DOHH2 (cell line): Measurements from ENCODE around the gene TES.

Experiments
- H3F3A ChIP-seq: fragments of 200-600 bp; sonication (generic), shearing (Covaris generic); 2 replicates; pipeline ENCODE4 v1.6.0; 2016; ENCODE audit warnings: antibody characterized with exemption, mild to moderate bottlenecking; ENCODE audit not compliant: control insufficient read depth, insufficient read depth
- H3K27ac ChIP-seq: fragments of 200-600 bp; sonication (generic); 2 replicates; pipeline ENCODE4 v1.5.1; 2014; ENCODE audit warnings: low read depth, mild to moderate bottlenecking, low read length, moderate library complexity
- H3K27me3 ChIP-seq: fragments of 200-600 bp; sonication (generic); 2 replicates; pipeline ENCODE4 v1.6.1; 2014; ENCODE audit warnings: mild to moderate bottlenecking, low read length, mixed read lengths; ENCODE audit not compliant: control insufficient read depth
- H3K36me3 ChIP-seq: fragments of 200-600 bp; sonication (generic); 2 replicates; pipeline ENCODE4 v1.6.1; 2014; ENCODE audit warnings: mild to moderate bottlenecking, low read length, moderate library complexity, mixed read lengths; ENCODE audit not compliant: control insufficient read depth
- H3K4me1 ChIP-seq: fragments of 200-600 bp; sonication (generic); 2 replicates; pipeline ENCODE4 v1.6.1; 2014; ENCODE audit warnings: mild to moderate bottlenecking, low read length, mixed read lengths; ENCODE audit not compliant: control insufficient read depth
- H3K4me2 ChIP-seq: fragments of 200-600 bp; sonication (generic); 2 replicates; pipeline ENCODE4 v1.6.0; 2014; ENCODE audit warnings: mild to moderate bottlenecking, low read length, moderate library complexity
- H3K4me3 ChIP-seq: fragments of 200-600 bp; sonication (generic); 2 replicates; pipeline ENCODE4 v1.5.1; 2014; ENCODE audit warnings: mild to moderate bottlenecking, low read length, mixed read lengths
- H3K79me2 ChIP-seq: fragments of 200-600 bp; sonication (generic); 2 replicates; pipeline ENCODE4 v1.6.1; 2014; ENCODE audit warnings: mild to moderate bottlenecking, low read length, mixed read lengths; ENCODE audit not compliant: control insufficient read depth
- H3K9me2 ChIP-seq: fragments of 200-600 bp; sonication (generic); replicated peaks from 2 replicates; pipeline ENCODE4 v1.6.1; 2014; ENCODE audit warnings: mild to moderate bottlenecking, low read length, mixed read lengths; ENCODE audit not compliant: control insufficient read depth
- H3K9me3 ChIP-seq: fragments of 200-600 bp; sonication (generic); 2 replicates; pipeline ENCODE4 v1.6.1; 2014; ENCODE audit warnings: antibody characterized with exemption, low read length, mixed read lengths; ENCODE audit not compliant: control insufficient read depth, insufficient read depth
- H4K20me1 ChIP-seq: fragments of 200-600 bp; sonication (generic); 2 replicates; pipeline ENCODE4 v1.6.0; 2014; ENCODE audit warnings: low read depth, mild to moderate bottlenecking, antibody characterized with exemption, low read length, moderate library complexity; ENCODE audit not compliant: control insufficient read depth, insufficient read depth
- EZH2phosphoT487 ChIP-seq: fragments of 200-600 bp; sonication (generic); IDR thresholded peaks from 2 replicates; pipeline ENCODE4 v1.6.1; 2017; ENCODE audit warnings: borderline replicate concordance, mild to moderate bottlenecking, antibody characterized with exemption, low read length, moderate library complexity, mixed read lengths
- TF ChIP-seq, protein P1 (sequence below): fragments of 200-600 bp; sonication (generic); IDR thresholded peaks from one replicate; pipeline ENCODE4 v1.5.1; 2014; ENCODE audit warnings: antibody characterized with exemption, mild to moderate bottlenecking, low read depth, low read length; ENCODE audit not compliant: poor library complexity, severe bottlenecking

Gene TES

DNA sequence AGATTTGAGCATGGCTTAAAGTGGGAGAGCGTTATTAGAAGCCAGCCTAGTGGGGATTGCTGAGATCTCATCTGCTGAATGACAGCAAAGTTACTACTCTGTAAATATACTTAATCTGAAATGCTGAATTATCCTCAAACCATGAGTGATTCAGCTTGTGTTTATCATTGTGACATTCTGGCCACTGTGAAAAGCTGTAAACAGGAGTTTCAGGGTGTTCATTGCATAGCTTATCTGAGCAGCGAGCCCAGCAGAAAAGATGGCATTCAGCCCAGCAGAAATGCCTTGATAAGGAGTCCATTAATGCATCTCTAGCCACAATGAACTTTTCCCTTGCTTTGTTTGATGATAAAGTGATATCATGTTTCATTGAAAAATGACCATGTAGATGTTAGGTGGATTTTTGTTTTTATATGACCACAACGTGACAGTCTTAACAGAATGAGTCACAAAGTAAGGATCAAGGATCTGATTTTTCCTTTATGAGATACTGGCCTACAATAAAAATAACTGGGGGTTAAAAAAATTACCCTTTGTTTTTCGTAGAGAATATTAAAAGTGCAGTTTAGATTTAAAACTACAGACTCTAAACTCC, 7.8 kb downstream of the TES start:
- Histone ChIP-seq H4K20me1 (peaks cover 13% of the 10 kb centered on the region), H3F3A (no peaks in the 10 kb centered on the region; the same call in 1 of the 2 replicates), H3K27me3 (no peaks in the 10 kb centered on the region), H3K4me3 (no peak overlapping the region), H3K36me3 (peaks cover 3% of the 10 kb centered on the region; the same call in 1 of the 2 replicates), H3K9me2 (no peaks in the 10 kb centered on the region), H3K9me3 (no peaks in the 10 kb centered on the region), H3K4me1 (peaks cover 12% of the 10 kb centered on the region), H3K4me2 (no peak overlapping the region), H3K27ac (no peak overlapping the region), H3K79me2 (peaks cover 97% of the 10 kb centered on the region)
- TF ChIP-seq, protein P1, sequence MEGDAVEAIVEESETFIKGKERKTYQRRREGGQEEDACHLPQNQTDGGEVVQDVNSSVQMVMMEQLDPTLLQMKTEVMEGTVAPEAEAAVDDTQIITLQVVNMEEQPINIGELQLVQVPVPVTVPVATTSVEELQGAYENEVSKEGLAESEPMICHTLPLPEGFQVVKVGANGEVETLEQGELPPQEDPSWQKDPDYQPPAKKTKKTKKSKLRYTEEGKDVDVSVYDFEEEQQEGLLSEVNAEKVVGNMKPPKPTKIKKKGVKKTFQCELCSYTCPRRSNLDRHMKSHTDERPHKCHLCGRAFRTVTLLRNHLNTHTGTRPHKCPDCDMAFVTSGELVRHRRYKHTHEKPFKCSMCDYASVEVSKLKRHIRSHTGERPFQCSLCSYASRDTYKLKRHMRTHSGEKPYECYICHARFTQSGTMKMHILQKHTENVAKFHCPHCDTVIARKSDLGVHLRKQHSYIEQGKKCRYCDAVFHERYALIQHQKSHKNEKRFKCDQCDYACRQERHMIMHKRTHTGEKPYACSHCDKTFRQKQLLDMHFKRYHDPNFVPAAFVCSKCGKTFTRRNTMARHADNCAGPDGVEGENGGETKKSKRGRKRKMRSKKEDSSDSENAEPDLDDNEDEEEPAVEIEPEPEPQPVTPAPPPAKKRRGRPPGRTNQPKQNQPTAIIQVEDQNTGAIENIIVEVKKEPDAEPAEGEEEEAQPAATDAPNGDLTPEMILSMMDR, result no peak
- TF ChIP-seq EZH2phosphoT487, result no peak

DNA sequence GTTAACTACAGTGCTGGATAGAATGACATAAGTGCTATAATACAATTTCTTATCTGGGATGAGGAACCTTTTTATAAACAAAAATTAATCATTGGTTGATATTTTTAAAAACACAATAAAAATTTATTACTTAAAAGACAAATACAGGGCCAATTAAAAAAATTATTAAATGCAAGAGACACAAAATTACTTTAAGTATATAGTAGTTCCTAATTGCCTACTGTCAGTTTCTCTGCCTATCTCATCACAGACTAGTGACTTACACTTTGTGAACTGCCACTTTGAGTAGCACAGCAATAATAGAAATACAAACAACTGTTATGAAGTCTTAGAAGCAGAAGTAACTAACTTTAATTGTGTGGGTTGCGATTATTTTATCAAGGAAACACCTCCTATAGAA, 8.4 kb downstream of the TES start:
- peaks cover 12% of the 10 kb centered on the region for H3K4me1 ChIP-seq
- no peak overlapping the region for H3K4me2 ChIP-seq
- peaks cover 8% of the 10 kb centered on the region for H4K20me1 ChIP-seq

DNA sequence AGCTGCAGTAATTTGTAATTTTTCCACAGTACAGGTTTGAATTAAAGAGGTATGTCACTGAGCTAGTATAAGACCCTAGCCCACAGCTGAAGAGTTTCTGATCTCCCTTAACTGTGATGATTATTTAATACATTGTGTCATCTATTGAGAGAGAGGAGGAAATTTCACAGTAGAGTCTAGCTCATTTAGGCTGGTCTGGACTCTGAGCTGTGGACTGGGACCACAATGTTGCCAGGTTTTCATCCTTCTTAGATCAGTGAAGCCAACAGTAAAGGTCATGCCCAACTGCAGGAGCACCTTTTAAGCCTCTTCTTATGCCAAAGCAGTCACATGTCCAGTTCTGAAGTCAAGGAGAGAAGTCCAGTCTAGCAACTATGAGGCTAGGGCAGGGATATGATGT, 8.9 kb downstream of the TES start:
- Histone ChIP-seq H3K4me2 (no peak overlapping the region), H4K20me1 (peaks cover 8% of the 10 kb centered on the region), H3K27ac (no peak overlapping the region), H3K4me1 (peaks cover 16% of the 10 kb centered on the region), H3K27me3 (no peaks in the 10 kb centered on the region), H3K79me2 (peaks cover 97% of the 10 kb centered on the region), H3K9me2 (no peaks in the 10 kb centered on the region), H3K4me3 (no peak overlapping the region), H3K9me3 (no peaks in the 10 kb centered on the region), H3K36me3 (0 out of 2 replicates have a peak, but pooled peaks cover 3% of the 10 kb centered on the region), H3F3A (no peaks in the 10 kb centered on the region)
- TF ChIP-seq EZH2phosphoT487, result no peak
- TF ChIP-seq, protein P1, result no peak

More for the DNA sequence above, 8.4 kb downstream of the TES start:
- H3K79me2 ChIP-seq, result peaks cover 97% of the 10 kb centered on the region
- 0 out of 2 replicates have a peak, but pooled peaks cover 3% of the 10 kb centered on the region for H3K36me3 ChIP-seq
- TF ChIP-seq, protein P1, result no peak
- TF ChIP-seq EZH2phosphoT487, result no peak
- H3K4me3 ChIP-seq, result no peak overlapping the region
- H3F3A ChIP-seq, result no peaks in the 10 kb centered on the region
- no peaks in the 10 kb centered on the region for H3K9me2 ChIP-seq
- no peaks in the 10 kb centered on the region for H3K9me3 ChIP-seq
- no peak overlapping the region for H3K27ac ChIP-seq
- H3K27me3 ChIP-seq, result no peaks in the 10 kb centered on the region
